Omental fat pad (tissue), 4 donors: Measurements from ENCODE around the gene OR2T6. TPM values are rescaled to one million over a fixed set of nuclear protein-coding genes. Genes with fewer than 3 reads are reported as not detected.

Experiments used
- ATAC-seq: fragments of 150-250 bp; one replicate; pipeline ENCODE4 v1.9.1; 2016; ENCODE audit warnings: mild to moderate bottlenecking, moderate library complexity; ENCODE audit not compliant: low FRiP score
- DNase-seq: peaks from one replicate; pipeline ENCODE4 v3.0.0-alpha.2; 2019; ENCODE audit warnings: low spot score
- total RNA-seq, 4 donors: library from RNA; depleted of rRNA; stranded (reverse); fragments of >200 nt; gene quantifications; one replicate each; pipeline ENCODE4 v1.1.0, GENCODE V29; 2016
- TF ChIP-seq, protein P1 (sequence below), 3 donors: fragments of 450-650 bp; IDR thresholded peaks; one replicate each; pipeline ENCODE4 v1.5.1; 2016 to 2017; ENCODE audit warnings: antibody characterized with exemption in 3 of 3, mild to moderate bottlenecking in 3 of 3, moderate library complexity in 2 of 3

OR2T6 gene
- total RNA-seq, 4 donors from 2014 or later = not detected

- ATAC-seq = no peak
- TF ChIP-seq, protein P1, sequence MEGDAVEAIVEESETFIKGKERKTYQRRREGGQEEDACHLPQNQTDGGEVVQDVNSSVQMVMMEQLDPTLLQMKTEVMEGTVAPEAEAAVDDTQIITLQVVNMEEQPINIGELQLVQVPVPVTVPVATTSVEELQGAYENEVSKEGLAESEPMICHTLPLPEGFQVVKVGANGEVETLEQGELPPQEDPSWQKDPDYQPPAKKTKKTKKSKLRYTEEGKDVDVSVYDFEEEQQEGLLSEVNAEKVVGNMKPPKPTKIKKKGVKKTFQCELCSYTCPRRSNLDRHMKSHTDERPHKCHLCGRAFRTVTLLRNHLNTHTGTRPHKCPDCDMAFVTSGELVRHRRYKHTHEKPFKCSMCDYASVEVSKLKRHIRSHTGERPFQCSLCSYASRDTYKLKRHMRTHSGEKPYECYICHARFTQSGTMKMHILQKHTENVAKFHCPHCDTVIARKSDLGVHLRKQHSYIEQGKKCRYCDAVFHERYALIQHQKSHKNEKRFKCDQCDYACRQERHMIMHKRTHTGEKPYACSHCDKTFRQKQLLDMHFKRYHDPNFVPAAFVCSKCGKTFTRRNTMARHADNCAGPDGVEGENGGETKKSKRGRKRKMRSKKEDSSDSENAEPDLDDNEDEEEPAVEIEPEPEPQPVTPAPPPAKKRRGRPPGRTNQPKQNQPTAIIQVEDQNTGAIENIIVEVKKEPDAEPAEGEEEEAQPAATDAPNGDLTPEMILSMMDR (IDR thresholded peaks at IDR 0.05) = no peak
- no peak for DNase-seq
These were observed 1.8 kb upstream of the OR2T6 start for GRCh38 chr1:248373761-248374160.

GRCh38 chr1:248376916-248377315 is 1.4 kb downstream of the OR2T6 start:
- TF ChIP-seq, protein P1 (IDR thresholded peaks at IDR 0.05) = no peak
- ATAC-seq (no peak), DNase-seq (no peak)

DNA sequence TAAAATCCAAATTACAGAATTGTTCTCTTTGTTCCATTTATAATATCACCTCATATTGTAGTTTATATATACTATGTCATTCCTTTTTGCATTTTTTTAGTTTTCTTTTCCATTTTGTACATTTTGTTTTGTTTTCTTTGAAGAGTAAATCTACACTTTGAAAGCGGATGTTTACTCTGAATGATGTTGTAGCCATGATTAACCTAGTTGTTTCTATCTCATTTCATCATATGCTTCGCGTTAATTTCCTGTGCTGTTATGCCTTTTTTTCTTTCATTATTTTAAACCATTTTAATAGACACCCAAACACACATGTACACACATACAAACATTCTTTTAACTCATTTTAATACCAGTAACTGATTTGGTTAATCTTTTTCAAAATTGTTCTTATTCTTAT is 5.3 kb downstream of the OR2T6 start:
- no peak for DNase-seq
- ATAC-seq = no peak
- TF ChIP-seq, protein P1 (IDR thresholded peaks at IDR 0.05) = no peak

GRCh38 chr1:248388426-248388825 is 12.9 kb downstream of the OR2T6 start:
- no peak for DNase-seq
- TF ChIP-seq, protein P1 (IDR thresholded peaks at IDR 0.05) = no peak
- ATAC-seq = no peak

- no peak for ATAC-seq
- no peak for DNase-seq
- TF ChIP-seq, protein P1 (IDR thresholded peaks at IDR 0.05) = no peak
These were observed 17.5 kb downstream of the OR2T6 start for GRCh38 chr1:248393050-248393449.

GRCh38 chr1:248402748-248403147 is 27.2 kb downstream of the OR2T6 start, which contains the start of gene OR2T1:
OR2T1 (plus strand) TSS chr1:248403048; CDS start chr1:248406148, 3,100 bp downstream.
- no peak for ATAC-seq

GRCh38 chr1:248404024-248404423 is 28.5 kb downstream of the OR2T6 start:
- TF ChIP-seq, protein P1 (IDR thresholded peaks at IDR 0.05) = no peak
- DNase-seq (no peak), ATAC-seq (no peak)

More at GRCh38 chr1:248402748-248403147, 27.2 kb downstream of the OR2T6 start, which contains the start of gene OR2T1:
- TF ChIP-seq, protein P1 (IDR thresholded peaks at IDR 0.05) = no peak
- DNase-seq = no peak
